Activated T-cell treated with anti-CD3 and anti-CD28 coated beads for 24 hours (primary cell): Measurements from ENCODE around the gene EIF3B.
"Not testable (repeated sequence)": the region's sequence is repeated elsewhere in the genome, so short reads cannot be mapped to it uniquely, and the experiment has no call there.

ENCODE experiments used
- DNase-seq: peaks from one replicate; pipeline ENCODE4 v3.0.0-alpha.2; 2020; ENCODE audit warnings: low read depth

The EIF3B gene

GRCh38 chr7:2403014-2403717 lies 48.5 kb downstream of the EIF3B start, which contains the start of gene CHST12:
CHST12 (plus strand) TSS chr7:2403611; CDS start chr7:2432640, 29,029 bp downstream.
- DNase-seq: peak; percentile 90

- no peak for DNase-seq
Measured at GRCh38 chr7:2403718-2404648, 49.4 kb downstream of the EIF3B start.

- DNase-seq: no peak
Measured at GRCh38 chr7:2404714-2405119, 50.1 kb downstream of the EIF3B start.

DNA sequence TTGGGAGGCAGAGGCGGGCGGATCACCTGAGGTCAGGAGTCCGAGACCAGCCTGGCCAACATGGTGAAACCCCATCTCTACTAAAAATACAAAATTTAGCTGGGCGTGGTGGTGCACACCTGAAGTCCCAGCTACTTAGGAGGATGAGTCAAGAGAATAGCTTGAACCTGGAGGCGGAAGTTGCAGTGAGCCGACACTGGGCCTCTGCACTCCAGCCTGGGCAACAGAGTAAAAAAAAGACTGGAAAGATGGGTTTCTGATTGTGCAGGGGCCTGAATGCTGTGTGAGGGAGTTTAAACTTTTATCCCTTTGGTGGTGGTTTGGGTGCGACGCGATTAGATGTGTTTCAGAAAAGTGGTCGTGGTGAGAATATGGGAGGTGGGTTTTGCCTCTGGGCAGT lies 50.6 kb downstream of the EIF3B start:
- DNase-seq: no peak

DNA sequence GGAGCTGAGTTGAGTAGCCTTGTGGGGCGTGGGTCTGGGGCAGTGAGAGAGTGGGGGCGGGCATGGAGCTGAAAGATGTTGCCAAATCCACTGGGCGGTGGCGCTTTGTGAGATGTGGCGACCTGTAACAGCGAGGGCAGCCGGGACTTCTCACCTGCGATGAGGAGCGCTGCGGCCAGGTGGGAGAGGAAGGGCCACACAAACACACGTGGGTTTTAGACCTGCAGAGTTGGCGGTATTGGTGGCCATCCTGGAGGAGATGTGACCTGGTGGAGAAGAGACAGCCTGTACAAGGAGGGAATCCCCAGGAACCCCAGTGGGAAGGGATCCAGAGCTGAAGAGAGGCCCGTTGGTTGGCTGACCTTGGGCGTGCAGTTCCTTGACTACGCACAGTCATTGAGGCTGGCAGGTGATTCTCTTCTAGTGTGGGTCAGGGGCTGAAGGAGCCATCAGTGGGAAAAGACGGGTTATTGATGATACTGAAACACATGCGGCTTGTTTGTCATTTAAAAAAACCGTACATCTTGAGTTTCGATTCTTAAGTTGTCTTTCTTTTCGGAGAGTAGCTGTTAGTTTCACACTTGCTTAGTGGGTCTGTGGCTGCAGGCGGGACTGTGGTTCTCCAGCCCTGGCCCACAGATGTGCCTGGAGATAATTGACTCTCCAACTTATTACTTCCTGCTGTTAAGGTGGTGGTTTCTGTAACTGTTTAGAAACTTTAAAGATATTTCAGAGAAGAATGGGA lies 51.1 kb downstream of the EIF3B start:
- DNase-seq: peak; percentile 36

GRCh38 chr7:2409745-2410414 lies 55.3 kb downstream of the EIF3B start:
- no peak for DNase-seq

DNA sequence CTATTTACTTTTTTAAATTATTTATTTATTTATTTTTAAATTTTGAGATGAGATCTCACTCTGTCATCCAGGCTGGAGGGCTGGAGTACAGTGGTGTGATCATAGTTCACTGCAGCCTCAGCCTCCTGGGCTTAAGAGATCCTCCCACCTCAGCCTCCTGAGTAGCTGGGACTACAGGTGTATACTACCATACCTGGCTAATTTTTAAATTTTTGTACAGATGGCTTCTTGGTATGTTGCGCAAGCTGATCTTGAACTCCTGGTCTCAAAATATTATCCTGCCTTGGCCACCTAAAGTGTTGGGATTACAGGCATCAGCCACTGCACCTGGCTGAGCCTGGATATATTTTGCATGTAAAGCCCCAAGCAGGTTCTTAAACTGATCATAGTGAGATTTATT lies 56.4 kb downstream of the EIF3B start:
- no peak for DNase-seq

DNA sequence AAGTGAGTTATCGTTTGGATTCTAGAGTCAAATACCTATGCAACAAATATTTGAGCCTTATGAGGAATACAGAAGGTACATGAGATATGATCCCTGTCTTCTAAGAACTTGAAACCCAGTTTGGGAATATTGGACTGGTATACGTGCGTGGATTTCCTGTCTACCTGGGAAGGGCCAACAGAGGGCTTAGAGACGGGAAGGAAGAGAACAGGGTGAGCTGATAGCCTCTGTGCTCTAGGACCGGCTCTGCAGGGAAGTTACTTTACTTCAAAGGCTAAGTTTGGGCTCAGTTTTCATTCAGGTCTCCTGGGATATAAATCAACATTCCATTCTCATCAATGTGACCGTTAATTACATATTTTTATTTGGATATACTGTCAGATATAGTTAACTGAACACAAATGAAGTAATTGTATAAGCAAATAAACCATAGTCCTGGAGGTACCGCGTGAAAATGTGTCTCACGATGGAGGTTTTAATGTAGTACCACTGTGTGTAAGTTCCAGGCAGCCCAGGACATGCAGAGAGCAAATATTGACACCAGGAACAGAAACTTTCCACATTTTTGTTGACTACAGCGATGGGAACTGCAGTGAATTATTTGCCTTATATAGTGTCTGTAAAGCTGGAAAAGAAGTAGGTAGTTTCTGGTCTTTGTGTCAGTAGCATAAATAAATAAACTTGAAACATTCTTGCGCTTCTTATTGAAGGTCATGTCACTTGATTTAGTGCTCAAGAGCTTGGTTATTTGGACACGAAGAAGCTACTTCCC lies 57.4 kb downstream of the EIF3B start:
- no peak for DNase-seq

DNA sequence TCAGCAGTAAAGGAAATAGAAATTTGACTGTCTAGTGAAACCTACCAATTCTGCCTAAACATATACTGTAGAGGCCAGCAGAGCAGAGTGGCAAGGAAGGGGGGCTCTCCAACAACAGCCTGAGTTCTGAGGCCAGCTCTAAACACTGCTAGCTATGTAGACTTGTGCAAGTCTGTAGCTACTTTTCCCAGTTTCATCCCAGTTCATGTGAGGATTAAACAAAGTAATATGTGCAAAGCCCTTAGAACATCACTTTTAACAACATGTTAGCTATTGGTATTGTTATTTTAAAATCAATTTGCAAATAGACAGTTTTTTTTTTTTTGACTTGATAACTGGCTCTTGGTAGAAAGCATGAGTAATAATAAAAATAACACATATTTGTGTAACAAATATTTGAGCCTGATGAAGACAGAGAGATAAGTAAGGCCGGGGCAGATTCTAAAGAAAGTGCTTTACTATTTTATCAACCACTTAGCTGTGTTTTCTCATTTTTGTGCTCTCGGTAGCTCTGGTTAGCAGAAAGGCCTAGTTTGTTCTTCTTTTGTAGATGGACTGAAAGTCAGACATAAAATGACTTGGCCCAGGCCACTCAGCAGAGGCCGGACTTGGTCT lies 58.1 kb downstream of the EIF3B start:
- DNase-seq: no peak

DNA sequence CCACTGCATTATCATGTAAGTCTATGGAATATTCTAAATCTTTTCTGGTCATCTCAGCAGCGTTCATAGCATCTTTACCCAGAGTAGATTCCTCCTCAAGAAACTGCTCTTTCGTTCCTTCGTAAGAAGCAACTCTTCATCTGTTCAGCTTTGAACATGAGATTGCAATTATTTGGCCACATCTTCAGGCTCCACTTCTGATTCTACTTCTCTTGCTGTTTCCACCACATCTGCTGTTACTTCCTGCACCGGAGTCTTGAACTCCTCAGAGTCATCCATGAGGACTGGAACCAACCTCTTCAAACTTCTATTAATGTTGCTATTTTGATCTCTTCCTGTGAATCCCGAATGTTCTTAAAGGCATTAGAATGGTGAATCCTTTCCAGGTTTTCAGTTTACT lies 61.4 kb downstream of the EIF3B start:
- no peak for DNase-seq

DNA sequence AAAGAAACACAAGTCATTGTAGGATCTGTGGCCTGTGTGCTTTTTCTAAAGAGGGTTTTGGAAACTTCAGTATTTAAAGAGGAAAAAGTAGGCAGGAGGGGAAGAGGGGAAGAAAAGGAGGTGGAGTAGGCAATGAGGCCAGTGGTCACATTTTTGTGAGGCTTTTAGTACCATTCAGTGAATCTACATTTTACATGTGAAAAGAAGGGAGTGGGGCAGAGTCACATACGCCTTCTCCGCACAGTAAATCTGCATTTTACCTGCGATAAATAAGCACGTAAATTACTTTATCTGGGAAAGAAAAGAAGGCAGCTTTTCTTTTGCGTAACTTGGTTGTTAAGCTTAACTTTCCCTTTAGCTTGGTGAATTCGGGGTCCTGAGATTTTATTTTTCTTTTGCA lies 62.0 kb downstream of the EIF3B start:
- DNase-seq: no peak

DNA sequence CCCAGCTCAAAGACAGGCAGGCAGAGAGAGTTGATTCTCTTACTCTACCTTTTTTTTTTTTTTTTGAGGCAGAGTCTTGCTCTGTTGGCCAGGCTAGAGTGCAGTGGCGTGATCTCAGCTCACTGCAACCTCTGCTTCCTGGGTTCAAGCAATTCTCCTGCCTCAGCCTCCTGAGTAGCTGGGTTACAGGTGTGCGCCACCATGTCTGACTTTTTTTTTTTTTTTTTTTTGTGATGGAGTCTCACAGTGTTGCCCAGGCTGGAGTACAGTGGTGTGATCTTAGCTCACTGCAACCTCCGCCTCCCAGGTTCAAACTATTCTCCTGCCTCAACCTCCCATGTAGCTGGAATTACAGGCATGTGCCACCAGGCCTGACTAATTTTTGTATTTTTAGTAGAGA lies 62.6 kb downstream of the EIF3B start:
- not testable (repeated sequence) for DNase-seq

DNA sequence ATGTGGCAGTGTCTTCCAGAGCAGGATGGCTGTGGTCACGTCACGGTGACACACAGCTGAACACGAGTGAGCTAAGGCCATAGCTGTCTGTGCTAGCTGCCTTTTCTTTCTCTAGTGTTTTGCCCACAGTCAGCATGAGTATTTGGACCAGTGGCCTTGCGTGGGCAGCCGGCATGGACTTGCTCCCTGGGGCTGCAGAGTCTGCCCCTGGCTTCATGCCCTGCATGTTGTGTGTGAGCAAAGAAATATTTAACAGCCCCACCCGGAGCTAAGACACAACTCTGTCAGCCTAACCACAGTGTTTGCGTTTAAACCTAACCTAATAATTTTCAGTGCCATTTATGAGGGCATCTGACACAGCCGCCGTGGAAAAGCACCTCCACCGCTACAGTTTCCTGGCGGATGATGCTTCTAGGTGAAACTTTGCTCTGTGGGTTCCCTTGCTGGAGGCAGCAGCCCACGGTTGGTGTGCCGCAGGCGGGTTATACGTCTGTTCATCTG lies 63.4 kb downstream of the EIF3B start:
- DNase-seq: no peak

- DNase-seq: no peak
Measured at GRCh38 chr7:2420216-2420933, 65.7 kb downstream of the EIF3B start.

GRCh38 chr7:2421943-2422310 lies 67.3 kb downstream of the EIF3B start:
- no peak for DNase-seq

GRCh38 chr7:2425749-2426148 lies 71.1 kb downstream of the EIF3B start:
- no peak for DNase-seq
